Ishikawa (cell line): Measurements from ENCODE around the gene CYBA.

Experiments
- EP300 ChIP-seq: IDR thresholded peaks from 2 replicates; pipeline ENCODE4 v1.6.1; 2012; ENCODE audit warnings: borderline replicate concordance
- RAD21 ChIP-seq: IDR thresholded peaks from 2 replicates; pipeline ENCODE4 v1.6.1; 2012; ENCODE audit warnings: low read depth
- TF ChIP-seq, protein P1 (sequence below): IDR thresholded peaks from 2 replicates; pipeline ENCODE4 v1.6.1; 2012; ENCODE audit warnings: low read depth, mild to moderate bottlenecking

DNA sequence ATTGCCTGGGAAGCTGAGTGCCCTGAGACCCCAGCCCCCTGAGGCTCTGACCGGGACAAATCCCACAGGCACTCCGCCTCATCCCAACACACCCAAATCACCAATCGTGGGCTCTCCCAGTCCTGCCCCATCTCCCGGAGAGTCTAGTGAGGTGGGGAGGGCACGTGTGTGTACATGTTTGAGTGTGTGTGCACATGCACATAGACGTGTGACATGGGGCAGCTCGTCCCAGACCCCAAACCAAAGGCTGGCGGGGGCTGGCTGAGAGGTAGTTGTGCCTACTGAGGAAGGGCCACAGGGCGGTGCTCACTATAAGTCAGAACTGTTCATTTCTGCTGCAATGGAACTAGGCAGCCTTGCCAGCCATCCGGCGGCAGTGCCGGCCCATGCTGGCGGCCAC lies 26.9 kb upstream of the CYBA start:
- TF ChIP-seq, protein P1, sequence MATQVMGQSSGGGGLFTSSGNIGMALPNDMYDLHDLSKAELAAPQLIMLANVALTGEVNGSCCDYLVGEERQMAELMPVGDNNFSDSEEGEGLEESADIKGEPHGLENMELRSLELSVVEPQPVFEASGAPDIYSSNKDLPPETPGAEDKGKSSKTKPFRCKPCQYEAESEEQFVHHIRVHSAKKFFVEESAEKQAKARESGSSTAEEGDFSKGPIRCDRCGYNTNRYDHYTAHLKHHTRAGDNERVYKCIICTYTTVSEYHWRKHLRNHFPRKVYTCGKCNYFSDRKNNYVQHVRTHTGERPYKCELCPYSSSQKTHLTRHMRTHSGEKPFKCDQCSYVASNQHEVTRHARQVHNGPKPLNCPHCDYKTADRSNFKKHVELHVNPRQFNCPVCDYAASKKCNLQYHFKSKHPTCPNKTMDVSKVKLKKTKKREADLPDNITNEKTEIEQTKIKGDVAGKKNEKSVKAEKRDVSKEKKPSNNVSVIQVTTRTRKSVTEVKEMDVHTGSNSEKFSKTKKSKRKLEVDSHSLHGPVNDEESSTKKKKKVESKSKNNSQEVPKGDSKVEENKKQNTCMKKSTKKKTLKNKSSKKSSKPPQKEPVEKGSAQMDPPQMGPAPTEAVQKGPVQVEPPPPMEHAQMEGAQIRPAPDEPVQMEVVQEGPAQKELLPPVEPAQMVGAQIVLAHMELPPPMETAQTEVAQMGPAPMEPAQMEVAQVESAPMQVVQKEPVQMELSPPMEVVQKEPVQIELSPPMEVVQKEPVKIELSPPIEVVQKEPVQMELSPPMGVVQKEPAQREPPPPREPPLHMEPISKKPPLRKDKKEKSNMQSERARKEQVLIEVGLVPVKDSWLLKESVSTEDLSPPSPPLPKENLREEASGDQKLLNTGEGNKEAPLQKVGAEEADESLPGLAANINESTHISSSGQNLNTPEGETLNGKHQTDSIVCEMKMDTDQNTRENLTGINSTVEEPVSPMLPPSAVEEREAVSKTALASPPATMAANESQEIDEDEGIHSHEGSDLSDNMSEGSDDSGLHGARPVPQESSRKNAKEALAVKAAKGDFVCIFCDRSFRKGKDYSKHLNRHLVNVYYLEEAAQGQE: no peak
- TF ChIP-seq EP300 (no peak), RAD21 (no peak)
